ENCODE data around the gene MUC22.

DNA sequence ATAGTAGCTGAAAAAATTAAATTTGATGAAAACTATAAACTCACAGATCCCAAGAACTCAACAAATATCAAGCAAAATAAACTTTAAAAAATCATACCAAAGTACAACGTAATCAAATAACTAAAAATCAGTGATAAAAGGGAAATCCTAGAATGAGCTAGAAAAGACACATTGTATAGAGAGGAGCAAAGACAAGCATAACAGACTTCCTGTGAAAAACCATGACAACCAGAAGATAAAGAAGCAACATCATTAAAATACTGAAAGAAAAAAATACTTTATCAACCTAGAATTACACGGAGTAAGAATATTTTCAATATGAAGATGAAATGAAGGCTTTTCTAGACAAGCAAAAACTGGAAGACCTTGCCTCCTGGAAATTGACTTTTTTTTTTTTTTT, 9.8 kb downstream of the MUC22 start:
- TF ChIP-seq, protein P1, sequence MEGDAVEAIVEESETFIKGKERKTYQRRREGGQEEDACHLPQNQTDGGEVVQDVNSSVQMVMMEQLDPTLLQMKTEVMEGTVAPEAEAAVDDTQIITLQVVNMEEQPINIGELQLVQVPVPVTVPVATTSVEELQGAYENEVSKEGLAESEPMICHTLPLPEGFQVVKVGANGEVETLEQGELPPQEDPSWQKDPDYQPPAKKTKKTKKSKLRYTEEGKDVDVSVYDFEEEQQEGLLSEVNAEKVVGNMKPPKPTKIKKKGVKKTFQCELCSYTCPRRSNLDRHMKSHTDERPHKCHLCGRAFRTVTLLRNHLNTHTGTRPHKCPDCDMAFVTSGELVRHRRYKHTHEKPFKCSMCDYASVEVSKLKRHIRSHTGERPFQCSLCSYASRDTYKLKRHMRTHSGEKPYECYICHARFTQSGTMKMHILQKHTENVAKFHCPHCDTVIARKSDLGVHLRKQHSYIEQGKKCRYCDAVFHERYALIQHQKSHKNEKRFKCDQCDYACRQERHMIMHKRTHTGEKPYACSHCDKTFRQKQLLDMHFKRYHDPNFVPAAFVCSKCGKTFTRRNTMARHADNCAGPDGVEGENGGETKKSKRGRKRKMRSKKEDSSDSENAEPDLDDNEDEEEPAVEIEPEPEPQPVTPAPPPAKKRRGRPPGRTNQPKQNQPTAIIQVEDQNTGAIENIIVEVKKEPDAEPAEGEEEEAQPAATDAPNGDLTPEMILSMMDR (IDR thresholded peaks at IDR 0.05) = no peak
- TF ChIP-seq POLR2A (IDR thresholded peaks at IDR 0.05) = no peak
